Breast epithelium (tissue), 4 donors: ENCODE measurements around the gene MRPL20. TPM values are rescaled to one million over a fixed set of nuclear protein-coding genes. Genes with fewer than 3 reads are reported as not detected.
A peak's percentile ranks its signal among the peaks of the same experiment; 100 is the strongest.
"Not testable (repeated sequence)": the region's sequence is repeated elsewhere in the genome, so short reads cannot be mapped to it uniquely, and the experiment has no call there.

Experiments used
- DNase-seq, 2 donors: peaks; one replicate each; pipeline ENCODE4 v3.0.0-alpha.2; 2019; ENCODE audit warnings: low spot score in 2 of 2
- H3K27ac ChIP-seq, 2 donors: fragments of 200-600 bp; sonication (generic) in 1 of 2; one replicate each; pipeline ENCODE4 v1.5.1; 2016 to 2019; ENCODE audit warnings: mild to moderate bottlenecking in 1 of 2
- H3K27me3 ChIP-seq, 2 donors: fragments of 200-600 bp; sonication (generic) in 1 of 2; one replicate each; pipeline versions ENCODE4 v1.5.1 to v1.6.0; 2017 to 2019; ENCODE audit warnings: control low read depth in 1 of 2, mild to moderate bottlenecking in 1 of 2
- H3K36me3 ChIP-seq: fragments of 200-600 bp; one replicate; pipeline ENCODE4 v1.5.1; 2019
- H3K4me1 ChIP-seq, 2 donors: fragments of 200-600 bp; sonication (generic); one replicate each; pipeline ENCODE4 v1.5.1; 2016 to 2019; ENCODE audit warnings: control low read depth in 1 of 2
- H3K4me3 ChIP-seq, 3 donors: fragments of 200-600 bp; sonication (generic); 1 replicate in 2 of 3; 2 replicates in 1 of 3; pipeline ENCODE4 v1.5.1; 2016 to 2019; ENCODE audit warnings: mild to moderate bottlenecking in 3 of 3, moderate library complexity in 2 of 3
- H3K9me3 ChIP-seq, 2 donors: fragments of 200-600 bp; sonication (generic) in 1 of 2; one replicate each; pipeline ENCODE4 v1.5.1; 2016 to 2019; ENCODE audit warnings: control low read depth in 1 of 2
- CTCF ChIP-seq, 3 donors: fragments of 450-650 bp; IDR thresholded peaks; one replicate each; pipeline ENCODE4 v1.5.1; 2016 to 2017; ENCODE audit warnings: antibody characterized with exemption in 3 of 3, mild to moderate bottlenecking in 3 of 3, moderate library complexity in 3 of 3
- POLR2A ChIP-seq: fragments of 450-650 bp; IDR thresholded peaks from one replicate; pipeline ENCODE4 v1.6.1; 2016; ENCODE audit warnings: antibody characterized with exemption, mild to moderate bottlenecking, moderate library complexity
- POLR2AphosphoS5 ChIP-seq, 3 donors: sonication (generic); formaldehyde crosslinking; IDR thresholded peaks; one replicate each; pipeline ENCODE4 v1.6.1; 2017; ENCODE audit warnings: antibody characterized with exemption in 3 of 3
- intact Hi-C: fragments of 100-400 bp; cut with DNase I; formaldehyde crosslinking; loops from one replicate; pipeline ENCODE4 v1.15.1; 2023; ENCODE audit warnings: low total_unique reads
- total RNA-seq, 3 donors: library from RNA; depleted of rRNA; stranded (reverse); fragments of >200 nt; gene quantifications; one replicate each; pipeline ENCODE4 v1.1.0, GENCODE V29; 2016

The MRPL20 gene
- total RNA-seq, 3 donors from 2014 or later: 127 to 149 (median 147) TPM

GRCh38 chr1:1403653-1404052 is 3.4 kb downstream of the MRPL20 start:
- TF ChIP-seq POLR2AphosphoS5 (IDR thresholded peaks at IDR 0.05) (no peak), POLR2A (no peak), CTCF (IDR thresholded peaks at IDR 0.05) (no peak)
- H3K4me3 ChIP-seq: no peak overlapping the region
- no peak for DNase-seq
- H3K9me3 ChIP-seq: no peaks in the 10 kb centered on the region
- intact Hi-C loops: no loop called here
- peaks cover 5 to 16% of the 10 kb centered on the region in 2 donors for H3K4me1 ChIP-seq
- no peak overlapping the region for H3K27ac ChIP-seq
- H3K36me3 ChIP-seq: no peaks in the 10 kb centered on the region
- no peaks in the 10 kb centered on the region for H3K27me3 ChIP-seq

DNA sequence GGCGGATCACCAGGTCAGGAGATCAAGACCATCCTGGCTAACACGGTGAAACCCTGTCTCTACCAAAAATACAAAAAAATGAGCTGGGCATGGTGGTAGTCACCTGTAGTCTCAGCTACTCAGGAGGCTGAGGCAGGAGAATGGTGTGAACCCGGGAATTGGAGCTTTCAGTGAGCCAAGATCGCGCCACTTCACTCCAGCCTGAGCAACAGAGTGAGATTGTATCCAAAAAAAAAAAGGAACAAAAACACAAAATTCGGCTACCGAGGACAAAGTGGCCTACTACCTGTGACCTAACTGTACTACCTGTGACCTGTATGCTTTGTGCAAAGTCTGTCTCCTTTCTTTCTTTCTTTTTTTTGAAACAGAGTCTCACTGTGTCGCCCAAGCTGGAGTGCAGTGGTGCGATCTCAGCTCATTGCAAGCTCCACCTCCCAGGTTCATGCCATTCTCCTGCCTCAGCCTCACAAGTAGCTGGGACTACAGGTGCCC is 4.1 kb downstream of the MRPL20 start:
- H3K36me3 ChIP-seq, H3K4me3 ChIP-seq, DNase-seq, H3K27me3 ChIP-seq, intact Hi-C loops, H3K9me3 ChIP-seq, H3K27ac ChIP-seq: not testable (repeated sequence)
- peaks cover 5 to 22% of the 10 kb centered on the region in 2 donors for H3K4me1 ChIP-seq

- no peak for DNase-seq
- TF ChIP-seq POLR2AphosphoS5 (IDR thresholded peaks at IDR 0.05) (no peak), POLR2A (no peak), CTCF (IDR thresholded peaks at IDR 0.05) (no peak)
- intact Hi-C loops: no loop called here
These were observed 4.8 kb downstream of the MRPL20 start for GRCh38 chr1:1402072-1402900.

GRCh38 chr1:1401457-1402010 is 5.6 kb downstream of the MRPL20 start:
- Histone ChIP-seq H3K27ac (no peak overlapping the region), H3K36me3 (no peaks in the 10 kb centered on the region), H3K4me1 (peaks cover 5 to 25% of the 10 kb centered on the region in 2 donors), H3K4me3 (no peak overlapping the region), H3K9me3 (no peaks in the 10 kb centered on the region), H3K27me3 (no peaks in the 10 kb centered on the region)
- TF ChIP-seq CTCF (IDR thresholded peaks at IDR 0.05) (no peak), POLR2AphosphoS5 (IDR thresholded peaks at IDR 0.05) (no peak), POLR2A (no peak)
- DNase-seq: no peak
- intact Hi-C loops: no loop called here

More at GRCh38 chr1:1402072-1402900, 4.8 kb downstream of the MRPL20 start:
- no peak overlapping the region for H3K27ac ChIP-seq
- peaks cover 5 to 25% of the 10 kb centered on the region in 2 donors for H3K4me1 ChIP-seq
- no peaks in the 10 kb centered on the region for H3K9me3 ChIP-seq
- H3K27me3 ChIP-seq: no peaks in the 10 kb centered on the region
- H3K4me3 ChIP-seq: no peak overlapping the region
- no peaks in the 10 kb centered on the region for H3K36me3 ChIP-seq

GRCh38 chr1:1400576-1401456 is 6.3 kb downstream of the MRPL20 start:
- H3K27ac ChIP-seq: peak overlapping the region; percentile 82 to 88

More at GRCh38 chr1:1400576-1401456, 6.3 kb downstream of the MRPL20 start:
- no peak for DNase-seq
- Histone ChIP-seq H3K4me1 (peaks cover 0 to 19% of the 10 kb centered on the region in 2 donors), H3K9me3 (no peaks in the 10 kb centered on the region), H3K27me3 (no peaks in the 10 kb centered on the region), H3K4me3 (peak overlapping the region in 2 of 3 donors; percentile 94 to 99), H3K36me3 (no peaks in the 10 kb centered on the region)
- intact Hi-C loops: no loop called here
- TF ChIP-seq POLR2AphosphoS5 (IDR thresholded peaks at IDR 0.05) (no peak), CTCF (IDR thresholded peaks at IDR 0.05) (no peak), POLR2A (no peak)
